ENCODE data around the gene TEX48.

The TEX48 gene

GRCh38 chr9:114706711-114707110, 24.7 kb upstream of the TEX48 start:
- no peak for TF ChIP-seq CTCF (IDR thresholded peaks at IDR 0.05)

DNA sequence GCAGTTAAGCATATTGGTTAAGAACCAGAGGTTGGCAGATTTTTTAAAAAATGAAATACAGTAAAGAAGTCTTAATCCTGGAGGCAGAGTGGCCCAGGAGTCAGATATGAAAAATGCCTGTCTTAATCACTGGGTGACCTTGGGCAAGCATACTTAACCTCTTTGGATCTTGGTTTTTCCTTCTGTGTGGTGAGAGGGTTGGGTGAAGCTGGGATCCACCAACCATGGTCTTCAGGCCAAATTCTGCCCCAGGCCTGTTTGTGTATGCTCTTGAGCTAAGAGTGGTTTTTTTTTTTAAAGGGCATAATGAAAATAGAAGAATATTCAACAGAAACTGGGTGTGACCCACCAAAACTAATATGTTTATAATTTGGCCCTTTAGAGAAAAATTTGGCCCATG, 20.0 kb upstream of the TEX48 start:
- no peak for TF ChIP-seq CTCF (IDR thresholded peaks at IDR 0.05)

GRCh38 chr9:114697951-114698351, 16.0 kb upstream of the TEX48 start:
- no peak for TF ChIP-seq CTCF (IDR thresholded peaks at IDR 0.05)

DNA sequence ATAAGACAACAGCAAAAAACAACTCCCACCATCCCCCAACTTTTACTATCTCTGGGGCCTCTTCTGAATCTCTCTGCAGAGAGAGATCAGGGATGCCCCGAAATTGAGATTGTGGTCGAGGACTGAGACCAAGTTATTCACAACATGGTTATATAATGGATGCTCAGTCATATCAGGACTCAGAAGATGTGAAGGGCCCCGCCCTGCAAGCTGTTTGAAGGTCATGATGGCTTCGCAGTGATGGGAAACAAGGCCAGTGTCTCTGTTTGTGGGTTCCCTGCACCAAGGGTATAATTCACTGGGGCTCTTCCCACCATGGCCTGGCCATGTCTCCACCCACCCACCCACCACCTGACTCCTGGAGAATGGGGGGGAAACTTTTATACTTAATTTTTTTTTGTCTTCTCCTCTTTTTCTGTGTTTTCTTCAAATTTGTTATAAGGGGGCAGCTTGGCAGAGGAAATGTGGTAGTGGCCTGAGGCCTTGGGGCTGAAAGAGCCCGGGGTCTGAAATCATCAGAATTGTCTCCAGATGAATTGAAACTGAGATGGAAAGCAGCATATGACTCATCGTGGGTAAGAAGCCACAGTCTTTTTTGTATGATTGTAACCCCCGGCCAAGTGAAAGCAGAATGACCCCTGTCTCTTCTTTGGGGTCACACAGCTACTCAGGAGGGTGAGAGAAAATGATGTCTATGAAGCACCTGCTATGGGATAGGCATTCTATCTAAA, 15.0 kb upstream of the TEX48 start:
- no peak for TF ChIP-seq CTCF (IDR thresholded peaks at IDR 0.05)

- no peak for TF ChIP-seq CTCF (IDR thresholded peaks at IDR 0.05)
Measured at GRCh38 chr9:114695948-114696347, 14.0 kb upstream of the TEX48 start.

- TF ChIP-seq CTCF (IDR thresholded peaks at IDR 0.05), result no peak
Measured at GRCh38 chr9:114694719-114695269, 12.8 kb upstream of the TEX48 start.

DNA sequence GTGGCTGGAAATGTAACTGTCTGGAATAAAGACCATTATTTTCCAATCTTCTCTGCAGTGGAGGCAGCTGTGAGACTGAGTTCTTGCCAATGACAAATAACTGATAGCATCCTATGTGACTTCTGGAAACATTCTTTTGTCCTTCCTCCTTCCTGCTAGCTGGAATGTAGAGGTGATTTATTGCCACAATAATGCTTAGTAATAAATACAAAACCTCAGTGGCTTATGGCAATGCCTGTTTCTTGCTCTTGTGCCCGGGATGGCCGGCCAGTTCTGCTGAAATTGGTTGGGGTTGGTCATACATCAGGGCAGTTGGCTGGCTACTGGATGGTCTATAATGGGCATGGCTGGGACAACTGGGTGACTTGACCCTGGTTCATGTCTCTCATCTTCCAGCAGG, 12.2 kb upstream of the TEX48 start:
- no peak for TF ChIP-seq CTCF (IDR thresholded peaks at IDR 0.05)
